H1 (cell line): ENCODE measurements around the gene FOXD2. TPM values are rescaled to one million over a fixed set of nuclear protein-coding genes. Genes with fewer than 3 reads are reported as not detected.

Source experiments
- ASH2L ChIP-seq: fragments of 200-600, 300-600 bp; sonication (generic); IDR thresholded peaks from one replicate; pipeline ENCODE4 v1.7.1; 2017; ENCODE audit warnings: low read length
- BRCA1 ChIP-seq: IDR thresholded peaks from 2 replicates; pipeline ENCODE4 v1.6.1; 2012; ENCODE audit warnings: low read depth, low read length, improper control_type of control experiment
- CEBPB ChIP-seq: IDR thresholded peaks from 2 replicates; pipeline ENCODE4 v1.6.1; 2012; ENCODE audit warnings: low read depth, low read length
- EP300 ChIP-seq, 2 experiments: IDR thresholded peaks; 1 replicate in 1 of 2; 2 replicates in 1 of 2; pipeline ENCODE4 v1.6.1; 2011 to 2012; ENCODE audit warnings: low read depth in 2 of 2, low read length in 2 of 2, mild to moderate bottlenecking in 2 of 2, borderline replicate concordance in 1 of 2, inconsistent platforms in 1 of 2, moderate library complexity in 1 of 2
- MAFK ChIP-seq: IDR thresholded peaks from 2 replicates; pipeline ENCODE4 v1.6.1; 2012; ENCODE audit warnings: low read depth, mild to moderate bottlenecking, improper control_type of control experiment, low read length
- POLR2AphosphoS5 ChIP-seq: IDR thresholded peaks from 2 replicates; pipeline ENCODE4 v1.6.1; 2011; ENCODE audit warnings: low read depth, low read length
- POU5F1 ChIP-seq: IDR thresholded peaks from 2 replicates; pipeline ENCODE4 v1.6.1; 2011; ENCODE audit warnings: low read depth, mild to moderate bottlenecking, low read length, moderate library complexity
- TEAD4 ChIP-seq: IDR thresholded peaks from 2 replicates; pipeline ENCODE4 v1.6.1; 2012; ENCODE audit warnings: low read depth, low read length, inconsistent platforms, mixed read lengths
- polyA plus RNA-seq, 7 experiments: library from polyadenylated mRNA; depleted of rRNA in 3 of 7; stranded (reverse) in 5 of 7; unstranded in 2 of 7; fragments of >200 nt in 5 of 7; fragments of 200-250 nt in 2 of 7; gene quantifications; 1 replicate in 5 of 7; 2 replicates in 1 of 7; 4 replicates in 1 of 7; pipeline versions ENCODE4 v1.2.1 to v1.2.3, GENCODE V29; 2011 to 2013; ENCODE audit warnings: missing spikeins in 2 of 7, mixed read lengths in 2 of 7
- total RNA-seq: library from RNA; stranded (reverse); fragmentation: NEBNext Ultra II Directional; extraction: Animal tissue kit (Norgen Biotek cat#: 25700); gene quantifications from 2 replicates; pipeline ENCODE4 v1.2.1, GENCODE V29; 2021

FOXD2 gene
- total and polyA plus RNA-seq, 2 of the 8 experiments (the other 6 are each of a cell fraction or from before 2014, with no cell fraction given) = not detected

GRCh38 chr1:47487850-47488450 is 50.1 kb downstream of the FOXD2 start (continued):
- no peak for TF ChIP-seq EP300 (IDR thresholded peaks at IDR 0.05; ENCODE audit: borderline replicate concordance in 1 of 2, low read depth in 2 of 2, low read length in 2 of 2)
- no peak for TF ChIP-seq BRCA1
- TF ChIP-seq TEAD4 = no peak
- TF ChIP-seq MAFK = no peak
- TF ChIP-seq POU5F1 = no peak
- TF ChIP-seq CEBPB = no peak
- no peak for TF ChIP-seq POLR2AphosphoS5
- no peak for TF ChIP-seq ASH2L

Other genes with a start within 250 kb of the FOXD2 start
- gene PDZK1IP1, start 248.0 kb upstream of the FOXD2 start, total RNA-seq = not detected in 2 replicates
- gene PDZK1IP1, start 248.0 kb upstream of the FOXD2 start, polyA plus RNA-seq (2011; rRNA removed) = 0.17 TPM in 1 of 2 replicates, not detected in the other
- gene TAL1, start 205.8 kb upstream of the FOXD2 start, total RNA-seq = 0.15 TPM in 1 of 2 replicates, not detected in the other
- 0.06 and 0.09 TPM in 2 replicates for gene TAL1, start 205.8 kb upstream of the FOXD2 start, polyA plus RNA-seq (2011; rRNA removed)
- 25.1 and 26.5 TPM in 2 replicates for gene STIL, start 123.9 kb upstream of the FOXD2 start, total RNA-seq
- gene STIL, start 123.9 kb upstream of the FOXD2 start, polyA plus RNA-seq (2011; rRNA removed) = 7.7 and 13.6 TPM in 2 replicates
- gene CMPK1, start 104.3 kb upstream of the FOXD2 start, total RNA-seq = 34.3 and 36.9 TPM in 2 replicates
- 2.7 and 6.0 TPM in 2 replicates for gene CMPK1, start 104.3 kb upstream of the FOXD2 start, polyA plus RNA-seq (2011; rRNA removed)
- gene FOXE3, start 21.8 kb upstream of the FOXD2 start, total RNA-seq = 0.27 TPM in 1 of 2 replicates, not detected in the other
- 0.18 and 0.22 TPM in 2 replicates for gene FOXE3, start 21.8 kb upstream of the FOXD2 start, polyA plus RNA-seq (2011; rRNA removed)